Thymus (tissue), 11 donors: ENCODE results near the gene LINGO3. TPM values are rescaled to one million over a fixed set of nuclear protein-coding genes. Genes with fewer than 3 reads are reported as not detected.
"Not testable (repeated sequence)": the region's sequence is repeated elsewhere in the genome, so short reads cannot be mapped to it uniquely, and the experiment has no call there.

Experiments
- DNase-seq, 9 donors: peaks; one replicate each; pipeline ENCODE4 v3.0.0-alpha.2; 2013; ENCODE audit warnings: low spot score in 9 of 9, low read depth in 6 of 9, missing footprints in 1 of 9
- H3K27ac ChIP-seq, 2 donors: one replicate each; pipeline ENCODE4 v1.5.1; 2013; ENCODE audit warnings: control low read depth in 1 of 2, low read depth in 1 of 2, low read length in 1 of 2, mild to moderate bottlenecking in 1 of 2, moderate library complexity in 1 of 2
- H3K27me3 ChIP-seq, 2 donors: one replicate each; pipeline ENCODE4 v1.5.1; 2013; ENCODE audit warnings: low read length in 1 of 2; ENCODE audit not compliant: control insufficient read depth in 2 of 2, insufficient read depth in 1 of 2
- H3K36me3 ChIP-seq, 2 donors: one replicate each; pipeline ENCODE4 v1.5.1; 2013; ENCODE audit warnings: low read length in 1 of 2, mild to moderate bottlenecking in 1 of 2, moderate library complexity in 1 of 2; ENCODE audit not compliant: control insufficient read depth in 2 of 2, insufficient read depth in 2 of 2
- H3K4me1 ChIP-seq, 2 donors: one replicate each; pipeline ENCODE4 v1.5.1; 2013; ENCODE audit warnings: low read length in 2 of 2; ENCODE audit not compliant: control insufficient read depth in 2 of 2, insufficient read depth in 2 of 2
- H3K4me3 ChIP-seq, 2 donors: one replicate each; pipeline ENCODE4 v1.5.1; 2013; ENCODE audit warnings: low read length in 2 of 2, control low read depth in 1 of 2, mild to moderate bottlenecking in 1 of 2
- H3K9me3 ChIP-seq, 2 donors: one replicate each; pipeline ENCODE4 v1.5.1; 2013; ENCODE audit warnings: low read length in 1 of 2, mild to moderate bottlenecking in 1 of 2; ENCODE audit not compliant: control insufficient read depth in 2 of 2, insufficient read depth in 1 of 2
- WGBS: extraction: QIAGEN DNeasy Blood & Tissue Kit; methylation state at CpG from one replicate; pipeline ENCODE4 v1.1.7; 2013; 5-methylcytosine and 5-hydroxymethylcytosine counted together
- polyA plus RNA-seq: library from polyadenylated mRNA; stranded (reverse); fragments of 200-250 nt; gene quantifications from one replicate; pipeline ENCODE4 v1.2.3, GENCODE V29; 2013
- total RNA-seq: library from RNA; stranded (reverse); fragments of 120-200 nt; gene quantifications from one replicate; pipeline ENCODE4 v1.2.4, GENCODE V29; 2013
- donor health status: healthy.

The LINGO3 gene
- total and polyA plus RNA-seq, 2 donors, result 0.05 to 0.16 TPM

DNA sequence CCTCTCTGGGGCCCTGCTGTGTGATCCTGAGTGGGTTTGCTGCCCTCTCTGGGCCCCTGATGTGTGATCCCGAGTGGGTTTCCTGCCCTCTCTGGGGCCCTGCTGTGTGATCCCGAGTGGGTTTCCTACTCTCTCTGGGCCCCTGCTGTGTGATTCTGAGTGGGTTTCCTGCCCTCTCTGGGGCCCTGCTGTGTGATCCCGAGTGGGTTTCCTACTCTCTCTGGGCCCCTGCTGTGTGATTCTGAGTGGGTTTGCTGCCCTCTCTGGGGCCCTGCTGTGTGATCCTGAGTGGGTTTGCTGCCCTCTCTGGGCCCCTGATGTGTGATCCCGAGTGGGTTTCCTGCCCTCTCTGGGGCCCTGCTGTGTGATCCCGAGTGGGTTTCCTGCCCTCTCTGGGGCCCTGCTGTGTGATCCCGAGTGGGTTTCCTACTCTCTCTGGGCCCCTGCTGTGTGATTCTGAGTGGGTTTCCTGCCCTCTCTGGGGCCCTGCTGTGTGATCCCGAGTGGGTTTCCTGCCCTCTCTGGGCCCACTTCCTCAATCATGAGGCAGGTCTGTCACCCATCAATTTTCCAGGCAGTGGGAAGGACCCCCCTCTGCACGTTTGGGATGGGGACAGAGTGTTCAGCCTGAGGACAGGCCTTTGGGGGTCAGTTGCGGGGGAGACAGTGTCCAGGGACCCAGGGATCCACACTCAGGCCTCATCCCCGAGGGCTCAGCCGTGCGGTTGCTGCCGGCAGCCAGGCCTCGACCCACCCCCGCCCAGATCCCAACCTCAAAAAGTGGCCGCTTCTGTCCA lies 26.5 kb downstream of the LINGO3 start:
- H3K27ac ChIP-seq, H3K9me3 ChIP-seq, H3K4me3 ChIP-seq, H3K36me3 ChIP-seq, DNase-seq: not testable (repeated sequence)
- Histone ChIP-seq H3K4me1 (peaks cover 0 to 11% of the 10 kb centered on the region in 2 donors), H3K27me3 (peaks cover 15 to 45% of the 10 kb centered on the region in 2 donors)
- whole genome bisulfite sequencing, result 13% methylated on average over 16 of the region's 16 CpGs

- Histone ChIP-seq H3K36me3 (peaks cover 7 to 12% of the 10 kb centered on the region in 2 donors), H3K27me3 (peaks cover 15 to 38% of the 10 kb centered on the region in 2 donors), H3K27ac (no peak overlapping the region), H3K4me3 (no peak overlapping the region), H3K9me3 (no peaks in the 10 kb centered on the region), H3K4me1 (peaks cover 0 to 11% of the 10 kb centered on the region in 2 donors)
- 89% methylated on average over 26 of the region's 26 CpGs for WGBS
- DNase-seq, result no peak
Measured at GRCh38 chr19:2280633-2281264, 27.2 kb downstream of the LINGO3 start.

DNA sequence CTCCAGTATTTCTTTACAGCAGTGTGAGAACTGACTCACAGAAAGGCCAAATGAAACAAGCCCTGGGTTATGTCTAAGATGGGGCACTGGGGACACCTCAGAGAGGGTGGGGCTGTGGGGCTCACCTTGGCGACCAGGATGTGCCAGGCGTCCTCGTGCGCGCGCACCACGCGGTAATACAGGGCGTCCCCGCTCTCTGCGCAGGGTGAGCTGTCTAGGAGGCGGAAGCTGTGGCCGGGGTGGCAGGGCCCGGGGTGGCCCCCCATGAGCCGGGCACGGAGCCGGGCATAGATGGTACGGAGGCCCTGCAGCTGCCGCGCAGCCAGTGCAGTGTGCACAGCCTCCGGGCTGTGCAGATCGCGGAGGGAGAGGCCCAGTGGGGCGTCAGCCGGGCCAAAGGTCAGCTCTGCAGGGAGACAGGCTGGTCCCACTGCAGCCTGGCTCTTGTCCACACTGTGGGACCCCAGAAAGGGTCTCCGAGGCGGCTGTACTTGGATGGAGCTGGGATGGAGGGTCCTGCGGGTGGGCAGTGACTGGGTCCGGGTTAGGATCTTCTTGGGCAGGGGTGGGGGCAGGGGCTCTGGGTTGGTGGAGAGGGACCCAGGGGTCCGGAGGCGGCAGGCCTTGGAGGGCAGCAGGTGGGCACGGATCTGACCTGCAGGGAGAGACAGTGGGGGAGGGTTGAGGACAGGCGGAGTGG lies 29.3 kb downstream of the LINGO3 start:
- DNase-seq, result no peak
- peaks cover 15 to 28% of the 10 kb centered on the region in 2 donors for H3K27me3 ChIP-seq
- WGBS, result 98% methylated on average over 33 of the region's 33 CpGs
- H3K4me1 ChIP-seq, result peaks cover 4 to 21% of the 10 kb centered on the region in 2 donors
- H3K27ac ChIP-seq, result no peak overlapping the region
- peaks cover 22% of the 10 kb centered on the region in 2 donors for H3K36me3 ChIP-seq
- H3K9me3 ChIP-seq, result peaks cover 0 to 4% of the 10 kb centered on the region in 2 donors
- H3K4me3 ChIP-seq, result no peak overlapping the region

DNA sequence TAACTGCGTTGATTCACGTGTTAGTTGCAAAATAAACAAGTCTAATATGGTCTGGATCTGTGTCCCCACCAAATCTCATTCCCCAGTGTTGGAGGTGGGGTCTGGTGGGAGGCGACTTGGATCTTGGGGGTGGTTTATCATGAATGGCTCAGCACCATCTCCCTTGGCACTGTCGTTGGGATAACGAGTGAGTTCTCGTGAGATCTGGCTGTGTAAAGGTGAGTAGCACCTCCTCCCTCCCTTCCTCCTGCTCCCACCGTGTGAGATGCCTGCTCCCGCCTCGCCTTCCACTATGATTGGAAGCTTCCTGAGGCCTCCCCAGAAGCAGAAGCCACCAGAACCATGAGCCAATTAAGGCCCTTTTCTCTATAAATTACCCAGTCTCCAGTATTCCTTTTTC lies 30.8 kb downstream of the LINGO3 start:
- no peak overlapping the region for H3K4me3 ChIP-seq
- 97% methylated on average over 9 of the region's 9 CpGs for WGBS
- no peak for DNase-seq
- H3K36me3 ChIP-seq, result peaks cover 31 to 35% of the 10 kb centered on the region in 2 donors
- H3K9me3 ChIP-seq, result peaks cover 0 to 4% of the 10 kb centered on the region in 2 donors
- peaks cover 7 to 28% of the 10 kb centered on the region in 2 donors for H3K4me1 ChIP-seq
- H3K27me3 ChIP-seq, result peaks cover 6 to 13% of the 10 kb centered on the region in 2 donors
- no peak overlapping the region for H3K27ac ChIP-seq

DNA sequence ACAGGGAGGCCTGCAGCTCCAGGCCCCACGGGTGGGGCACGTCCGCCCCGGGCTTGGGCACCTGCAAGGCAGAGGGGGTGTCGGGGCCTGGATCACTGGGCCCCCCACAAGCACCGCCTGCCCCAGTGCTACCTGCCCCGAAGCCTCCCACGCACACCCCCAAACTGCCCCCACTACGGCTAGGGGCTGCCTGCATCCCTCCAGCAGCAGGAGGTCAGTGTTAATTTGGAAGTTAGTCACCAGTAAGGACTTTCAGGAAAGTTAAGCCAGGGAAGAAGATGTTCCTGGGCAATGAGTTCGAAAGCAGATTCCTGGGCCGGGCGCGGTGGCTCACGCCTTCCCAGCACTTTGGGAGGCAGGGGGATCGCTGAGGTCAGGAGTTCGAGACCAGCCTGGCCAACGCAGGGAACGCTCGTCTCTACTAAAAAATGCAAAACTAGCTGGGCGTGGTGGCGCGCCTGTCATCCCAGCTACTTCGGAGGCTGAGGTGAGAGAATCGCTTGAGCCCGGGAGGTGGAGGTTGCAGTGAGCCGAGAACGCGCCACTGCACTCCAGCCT lies 31.4 kb downstream of the LINGO3 start:
- Histone ChIP-seq H3K27ac (no peak overlapping the region), H3K4me3 (no peak overlapping the region)

GRCh38 chr19:2275588-2276428 lies 32.1 kb downstream of the LINGO3 start:
- Histone ChIP-seq H3K9me3 (peaks cover 0 to 4% of the 10 kb centered on the region in 2 donors), H3K36me3 (peaks cover 38 to 45% of the 10 kb centered on the region in 2 donors), H3K4me3 (no peak overlapping the region), H3K4me1 (peaks cover 13 to 31% of the 10 kb centered on the region in 2 donors), H3K27ac (no peak overlapping the region), H3K27me3 (peaks cover 0 to 6% of the 10 kb centered on the region in 2 donors)
- 94% methylated on average over 74 of the region's 74 CpGs for WGBS
- no peak for DNase-seq

More for the DNA sequence above, 31.4 kb downstream of the LINGO3 start:
- peaks cover 10 to 27% of the 10 kb centered on the region in 2 donors for H3K4me1 ChIP-seq
- H3K27me3 ChIP-seq, result peaks cover under 1 to 7% of the 10 kb centered on the region in 2 donors
- DNase-seq, result no peak
- 97% methylated on average over 28 of the region's 28 CpGs for WGBS
- H3K36me3 ChIP-seq, result peaks cover 36 to 41% of the 10 kb centered on the region in 2 donors
- H3K9me3 ChIP-seq, result peaks cover 0 to 4% of the 10 kb centered on the region in 2 donors

DNA sequence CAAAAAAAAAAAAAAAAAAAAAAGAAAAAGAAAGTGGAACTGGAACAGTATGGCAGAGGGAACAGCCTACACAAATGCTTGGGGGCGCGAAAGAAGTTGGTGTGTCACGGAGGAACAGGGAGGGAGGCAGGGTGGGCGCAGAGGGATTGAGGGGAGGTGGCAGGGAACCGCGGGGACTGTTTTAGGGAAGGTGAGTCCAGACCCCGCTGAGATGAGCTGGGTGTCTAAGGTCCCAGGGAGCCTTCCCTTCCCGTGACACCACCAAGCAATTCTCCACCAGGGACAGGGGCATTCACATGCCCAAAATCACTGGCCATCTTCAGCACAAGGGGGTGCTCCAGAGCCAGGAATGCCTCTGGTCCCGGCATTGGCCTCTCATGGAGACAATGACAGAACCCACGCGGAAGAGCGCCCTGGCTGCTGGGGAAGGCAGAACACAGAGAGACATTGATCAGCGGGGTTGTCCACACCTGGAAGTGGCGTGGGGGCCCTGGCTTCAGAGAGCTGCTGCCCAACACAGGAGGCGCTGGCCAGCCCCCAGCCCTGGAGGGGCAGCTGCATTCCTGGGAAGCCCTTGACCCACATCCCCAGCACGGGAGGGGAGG lies 32.9 kb downstream of the LINGO3 start:
- Histone ChIP-seq H3K27ac (no peak overlapping the region), H3K36me3 (peaks cover 38 to 45% of the 10 kb centered on the region in 2 donors), H3K4me1 (peaks cover 13 to 31% of the 10 kb centered on the region in 2 donors), H3K27me3 (no peaks in the 10 kb centered on the region), H3K4me3 (no peak overlapping the region), H3K9me3 (peaks cover 0 to 4% of the 10 kb centered on the region in 2 donors)
- 79% methylated on average over 16 of the region's 16 CpGs for WGBS
- DNase-seq, result peak in 1 of 9 donors; percentile 58

- DNase-seq, result no peak
- peaks cover 0 to 2% of the 10 kb centered on the region in 2 donors for H3K27me3 ChIP-seq
- peaks cover 0 to 4% of the 10 kb centered on the region in 2 donors for H3K9me3 ChIP-seq
- peak overlapping the region in 1 of 2 donors; percentile 39 for H3K4me3 ChIP-seq
- peaks cover 38 to 45% of the 10 kb centered on the region in 2 donors for H3K36me3 ChIP-seq
- 98% methylated on average over 9 of the region's 9 CpGs for WGBS
- no peak overlapping the region for H3K27ac ChIP-seq
- H3K4me1 ChIP-seq, result peaks cover 13 to 31% of the 10 kb centered on the region in 2 donors
Measured at GRCh38 chr19:2274185-2274711, 33.7 kb downstream of the LINGO3 start.
